Measurements from ENCODE around the gene CHP2. TPM values are rescaled to one million over a fixed set of nuclear protein-coding genes. Genes with fewer than 3 reads are reported as not detected.
"Not testable (repeated sequence)": the region's sequence is repeated elsewhere in the genome, so short reads cannot be mapped to it uniquely, and the experiment has no call there.

The CHP2 gene
- total RNA-seq, 1 donor from 2014 or later: not detected

GRCh38 chr16:23745263-23745662, 9.6 kb upstream of the CHP2 start:
- Mint-ChIP-seq H3K9me3 (ENCODE audit: unreplicated experiment) (no peaks in the 10 kb centered on the region), H3K36me3 (ENCODE audit: unreplicated experiment) (no peaks in the 10 kb centered on the region), H3K4me3 (ENCODE audit: unreplicated experiment) (no peak overlapping the region), H3K4me1 (ENCODE audit: unreplicated experiment) (no peaks in the 10 kb centered on the region), H3K27me3 (ENCODE audit: unreplicated experiment) (peaks cover 9% of the 10 kb centered on the region), H3K27ac (ENCODE audit: unreplicated experiment) (no peak overlapping the region)
- no peak for TF ChIP-seq CTCF (IDR thresholded peaks at IDR 0.05)
- DNase-seq (ENCODE audit: extremely low spot score, unreplicated experiment): no peak

DNA sequence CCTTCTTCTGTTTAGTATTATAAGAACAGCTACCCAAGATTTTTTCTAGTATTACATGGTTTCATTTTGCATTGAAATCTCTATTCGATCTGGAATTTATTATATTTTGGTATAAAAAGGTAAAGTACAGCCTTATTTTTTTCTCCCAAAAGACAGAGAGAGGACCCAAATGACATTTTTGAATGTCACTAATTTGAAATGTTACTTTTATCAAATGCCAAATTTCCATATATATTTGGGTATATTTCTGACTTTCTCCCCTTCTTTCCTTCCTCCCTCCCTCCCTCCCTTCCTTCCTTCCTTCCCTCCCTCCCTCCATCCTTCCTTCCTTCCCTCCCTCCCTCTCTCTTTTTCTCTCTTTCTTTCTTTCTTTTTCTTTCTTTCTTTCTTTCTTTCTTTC, 6.2 kb upstream of the CHP2 start:
- Mint-ChIP-seq H3K4me1 (ENCODE audit: unreplicated experiment) (no peaks in the 10 kb centered on the region), H3K9me3 (ENCODE audit: unreplicated experiment) (no peaks in the 10 kb centered on the region), H3K27me3 (ENCODE audit: unreplicated experiment) (peaks cover 2% of the 10 kb centered on the region), H3K36me3 (ENCODE audit: unreplicated experiment) (no peaks in the 10 kb centered on the region), H3K27ac (ENCODE audit: unreplicated experiment) (no peak overlapping the region), H3K4me3 (ENCODE audit: unreplicated experiment) (no peak overlapping the region)
- DNase-seq (ENCODE audit: extremely low spot score, unreplicated experiment): no peak
- TF ChIP-seq CTCF (IDR thresholded peaks at IDR 0.05): no peak

GRCh38 chr16:23751053-23751452, 3.8 kb upstream of the CHP2 start:
- H3K36me3 Mint-ChIP-seq (ENCODE audit: unreplicated experiment); H3K4me3 Mint-ChIP-seq (ENCODE audit: unreplicated experiment); H3K27ac Mint-ChIP-seq (ENCODE audit: unreplicated experiment); H3K4me1 Mint-ChIP-seq (ENCODE audit: unreplicated experiment); H3K27me3 Mint-ChIP-seq (ENCODE audit: unreplicated experiment); H3K9me3 Mint-ChIP-seq (ENCODE audit: unreplicated experiment); DNase-seq (ENCODE audit: extremely low spot score, unreplicated experiment): not testable (repeated sequence)

- Mint-ChIP-seq H3K4me1 (ENCODE audit: unreplicated experiment) (no peaks in the 10 kb centered on the region), H3K27ac (ENCODE audit: unreplicated experiment) (no peak overlapping the region), H3K9me3 (ENCODE audit: unreplicated experiment) (peaks cover 5% of the 10 kb centered on the region), H3K36me3 (ENCODE audit: unreplicated experiment) (no peaks in the 10 kb centered on the region), H3K4me3 (ENCODE audit: unreplicated experiment) (no peak overlapping the region), H3K27me3 (ENCODE audit: unreplicated experiment) (no peaks in the 10 kb centered on the region)
- no peak for TF ChIP-seq CTCF (IDR thresholded peaks at IDR 0.05)
- DNase-seq (ENCODE audit: extremely low spot score, unreplicated experiment): peak; percentile 23
Observed at GRCh38 chr16:23753908-23754593, 775 bp upstream of the CHP2 start.

DNA sequence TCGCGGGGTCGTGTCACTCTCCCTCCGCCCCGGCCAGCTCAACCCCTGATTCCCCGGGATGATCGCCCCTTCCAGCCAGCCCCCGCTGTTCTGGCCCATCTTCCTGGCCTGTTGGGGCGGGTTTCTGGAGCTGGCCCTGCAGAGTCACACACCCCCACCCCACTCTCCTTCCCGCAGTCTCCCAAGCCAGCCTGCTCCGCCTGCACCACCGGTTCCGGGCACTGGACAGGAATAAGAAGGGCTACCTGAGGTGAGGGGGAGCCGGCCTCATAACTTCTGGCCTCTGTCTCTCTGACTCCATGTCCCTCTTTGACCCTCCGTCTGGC, 621 bp downstream of the CHP2 start:
- Mint-ChIP-seq H3K9me3 (ENCODE audit: unreplicated experiment) (peaks cover 5% of the 10 kb centered on the region), H3K4me1 (ENCODE audit: unreplicated experiment) (no peaks in the 10 kb centered on the region), H3K27ac (ENCODE audit: unreplicated experiment) (no peak overlapping the region), H3K4me3 (ENCODE audit: unreplicated experiment) (no peak overlapping the region), H3K36me3 (ENCODE audit: unreplicated experiment) (no peaks in the 10 kb centered on the region), H3K27me3 (ENCODE audit: unreplicated experiment) (no peaks in the 10 kb centered on the region)
- TF ChIP-seq CTCF (IDR thresholded peaks at IDR 0.05): no peak
- DNase-seq (ENCODE audit: extremely low spot score, unreplicated experiment): peak; percentile 83

- Mint-ChIP-seq H3K9me3 (ENCODE audit: unreplicated experiment) (peaks cover 5% of the 10 kb centered on the region), H3K36me3 (ENCODE audit: unreplicated experiment) (no peaks in the 10 kb centered on the region), H3K4me1 (ENCODE audit: unreplicated experiment) (no peaks in the 10 kb centered on the region), H3K4me3 (ENCODE audit: unreplicated experiment) (no peak overlapping the region), H3K27ac (ENCODE audit: unreplicated experiment) (no peak overlapping the region), H3K27me3 (ENCODE audit: unreplicated experiment) (no peaks in the 10 kb centered on the region)
- no peak for TF ChIP-seq CTCF (IDR thresholded peaks at IDR 0.05)
- peak; percentile 62 for DNase-seq (ENCODE audit: extremely low spot score, unreplicated experiment)
Observed at GRCh38 chr16:23757116-23757515, 2.3 kb downstream of the CHP2 start.
